Parathyroid adenoma (tissue), 2 donors: ENCODE data around the gene RYR1.
"Not testable (repeated sequence)": the region's sequence is repeated elsewhere in the genome, so short reads cannot be mapped to it uniquely, and the experiment has no call there.

ENCODE experiments used
- H2AFZ ChIP-seq: fragments of 300-600 bp; sonication (generic); one replicate; pipeline ENCODE4 v1.7.0; 2017; ENCODE audit warnings: antibody characterized with exemption, mild to moderate bottlenecking
- H3K27ac ChIP-seq: fragments of 300-600 bp; sonication (generic); one replicate; pipeline ENCODE4 v1.7.0; 2017
- H3K27me3 ChIP-seq: fragments of 300-600 bp; sonication (generic); one replicate; pipeline ENCODE4 v1.7.0; 2017; ENCODE audit warnings: low read length; ENCODE audit not compliant: control insufficient read depth, insufficient read depth
- H3K36me3 ChIP-seq: fragments of 300-600 bp; sonication (generic); one replicate; pipeline ENCODE4 v1.7.0; 2017; ENCODE audit warnings: low read length; ENCODE audit not compliant: control insufficient read depth, insufficient read depth
- H3K4me1 ChIP-seq: fragments of 300-600 bp; sonication (generic); one replicate; pipeline ENCODE4 v1.7.0; 2017; ENCODE audit warnings: control low read depth
- H3K4me2 ChIP-seq: fragments of 300-600 bp; sonication (generic); one replicate; pipeline ENCODE4 v1.7.0; 2017; ENCODE audit warnings: low read length
- H3K4me3 ChIP-seq: fragments of 300-600 bp; sonication (generic); one replicate; pipeline ENCODE4 v1.7.0; 2017; ENCODE audit warnings: low read depth, low read length
- H3K79me2 ChIP-seq: fragments of 300-600 bp; sonication (generic); one replicate; pipeline ENCODE4 v1.7.0; 2017; ENCODE audit warnings: control low read depth
- H3K9ac ChIP-seq: fragments of 300-600 bp; sonication (generic); one replicate; pipeline ENCODE4 v1.7.0; 2017; ENCODE audit warnings: mild to moderate bottlenecking
- H3K9me3 ChIP-seq: fragments of 300-600 bp; sonication (generic); one replicate; pipeline ENCODE4 v1.7.0; 2017; ENCODE audit warnings: low read length; ENCODE audit not compliant: control insufficient read depth
- TF ChIP-seq, protein P1 (sequence below): fragments of 300-600 bp; sonication (generic); IDR thresholded peaks from one replicate; pipeline ENCODE4 v1.7.0; 2017; ENCODE audit warnings: antibody characterized with exemption, mild to moderate bottlenecking
- donor health status: primary hyperparathyroidism.

Gene RYR1

DNA sequence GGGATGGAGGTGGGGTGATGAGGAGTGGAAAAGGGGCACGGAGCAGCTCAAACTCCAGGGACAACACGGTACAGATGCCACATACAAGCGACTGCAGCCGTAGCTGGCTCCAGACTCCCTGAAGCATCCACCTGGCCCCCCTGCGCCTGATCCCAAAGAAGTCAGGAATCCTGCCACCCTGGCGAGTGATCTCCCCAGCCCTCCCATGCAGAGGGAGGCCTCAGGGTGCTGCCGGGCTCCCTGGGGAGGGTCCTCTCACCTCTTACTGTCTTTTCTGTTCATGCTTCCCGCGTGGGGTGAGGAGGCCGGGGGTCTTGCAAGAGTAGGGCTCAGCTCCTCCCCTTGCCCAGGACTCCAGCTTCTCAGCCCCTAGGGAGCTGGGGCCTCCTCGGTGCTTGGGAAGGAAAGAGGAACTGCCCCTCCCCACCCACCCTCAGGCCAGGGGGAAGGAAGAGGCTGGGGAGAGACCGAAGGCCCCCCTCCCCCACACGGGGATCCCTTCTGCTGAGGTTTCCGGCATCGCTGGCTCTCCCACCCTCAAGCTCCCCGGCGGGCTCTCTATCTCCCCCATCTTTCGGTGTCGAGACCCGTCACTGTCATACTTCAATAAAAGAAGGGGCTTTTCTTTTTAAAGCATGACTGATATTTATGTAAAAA, 7.6 kb upstream of the RYR1 start, which contains the start of gene RASGRP4:
Gene RASGRP4 (minus strand): TSS at position 410 of the 657 bp plus-strand sequence. CDS start 128 bp downstream, at position 282.
- Histone ChIP-seq H3K9ac (no peak within 1 kb of the TSS), H3K4me2 (no peak within 1 kb of the TSS), H3K9me3 (no peaks in the 10 kb centered on the region), H3K79me2 (no peaks in the 10 kb centered on the region), H3K36me3 (no peaks in the 10 kb centered on the region), H3K27ac (no peak within 1 kb of the TSS), H3K27me3 (no peaks in the 10 kb centered on the region), H2AFZ (no peak within 1 kb of the TSS), H3K4me1 (no peaks in the 10 kb centered on the region), H3K4me3 (no peak within 1 kb of the TSS)
- TF ChIP-seq, protein P1, sequence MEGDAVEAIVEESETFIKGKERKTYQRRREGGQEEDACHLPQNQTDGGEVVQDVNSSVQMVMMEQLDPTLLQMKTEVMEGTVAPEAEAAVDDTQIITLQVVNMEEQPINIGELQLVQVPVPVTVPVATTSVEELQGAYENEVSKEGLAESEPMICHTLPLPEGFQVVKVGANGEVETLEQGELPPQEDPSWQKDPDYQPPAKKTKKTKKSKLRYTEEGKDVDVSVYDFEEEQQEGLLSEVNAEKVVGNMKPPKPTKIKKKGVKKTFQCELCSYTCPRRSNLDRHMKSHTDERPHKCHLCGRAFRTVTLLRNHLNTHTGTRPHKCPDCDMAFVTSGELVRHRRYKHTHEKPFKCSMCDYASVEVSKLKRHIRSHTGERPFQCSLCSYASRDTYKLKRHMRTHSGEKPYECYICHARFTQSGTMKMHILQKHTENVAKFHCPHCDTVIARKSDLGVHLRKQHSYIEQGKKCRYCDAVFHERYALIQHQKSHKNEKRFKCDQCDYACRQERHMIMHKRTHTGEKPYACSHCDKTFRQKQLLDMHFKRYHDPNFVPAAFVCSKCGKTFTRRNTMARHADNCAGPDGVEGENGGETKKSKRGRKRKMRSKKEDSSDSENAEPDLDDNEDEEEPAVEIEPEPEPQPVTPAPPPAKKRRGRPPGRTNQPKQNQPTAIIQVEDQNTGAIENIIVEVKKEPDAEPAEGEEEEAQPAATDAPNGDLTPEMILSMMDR: no peak

DNA sequence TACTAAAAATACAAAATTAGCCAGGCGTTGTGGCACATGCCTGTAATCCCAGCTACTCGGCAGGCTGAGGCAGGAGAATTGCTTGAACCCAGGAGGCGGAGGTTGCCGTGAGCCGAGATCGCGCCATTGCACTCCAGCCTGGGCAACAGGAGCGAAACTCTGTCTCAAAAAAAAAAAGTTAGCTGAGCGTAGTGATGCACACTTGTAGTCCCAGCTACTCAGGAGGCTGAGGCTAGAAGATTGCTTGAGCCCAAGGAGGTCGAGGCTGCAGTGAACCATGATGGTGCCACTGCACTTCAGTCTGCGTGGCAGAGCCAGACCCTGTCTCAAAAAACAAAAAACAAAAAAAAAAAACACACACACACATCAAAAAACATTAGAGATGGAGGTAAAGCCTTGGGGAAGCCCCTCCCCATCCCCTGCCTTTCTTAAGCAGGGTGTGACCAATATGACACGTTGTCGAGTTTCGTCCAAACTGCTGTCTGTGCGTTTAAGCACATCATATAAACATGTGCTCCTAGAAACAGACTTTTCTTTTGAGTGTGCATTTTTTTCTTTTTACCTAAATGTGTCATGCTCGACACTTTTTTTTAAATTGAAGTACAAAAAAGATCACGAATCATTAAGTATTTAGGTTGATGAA, 6.3 kb upstream of the RYR1 start:
- H3K27ac ChIP-seq, H3K4me2 ChIP-seq, H3K36me3 ChIP-seq, H2AFZ ChIP-seq, H3K9me3 ChIP-seq, H3K27me3 ChIP-seq, H3K79me2 ChIP-seq, H3K9ac ChIP-seq, H3K4me1 ChIP-seq, H3K4me3 ChIP-seq: not testable (repeated sequence)

DNA sequence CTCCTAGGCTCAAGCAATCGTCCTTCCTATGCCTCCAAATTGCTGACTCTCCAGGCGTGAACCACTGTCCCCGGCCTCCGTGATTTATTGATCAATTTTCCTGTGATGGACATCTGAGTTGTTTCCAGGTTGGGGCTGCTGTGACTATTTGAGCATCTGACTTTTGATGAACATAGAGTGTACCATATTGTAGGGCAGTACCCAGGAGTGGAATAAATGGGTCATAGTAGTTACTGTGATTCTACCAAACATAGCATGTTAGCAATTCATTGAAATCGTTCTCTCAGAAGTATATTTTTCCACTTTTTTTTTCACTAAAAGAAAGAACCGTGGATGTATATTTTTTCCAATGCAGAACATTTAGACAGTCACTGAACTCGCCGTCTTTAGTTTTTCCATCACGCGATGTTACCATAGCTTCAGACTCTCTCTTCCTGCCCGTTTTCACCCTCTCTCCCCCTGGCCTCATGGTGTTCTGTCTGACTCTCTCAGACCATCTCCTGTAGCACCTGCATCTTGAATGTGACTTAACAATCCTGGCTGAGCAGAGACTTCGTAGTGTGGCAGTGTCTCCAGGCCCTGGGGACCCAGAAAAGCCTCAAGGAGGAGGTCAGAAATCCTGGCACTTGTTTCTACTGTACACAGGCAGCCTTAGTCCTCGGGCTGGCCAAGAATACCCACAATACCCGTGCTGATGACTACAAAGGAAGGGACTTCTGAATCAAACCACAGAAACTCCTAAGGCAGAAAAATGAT, 4.3 kb upstream of the RYR1 start:
- Histone ChIP-seq H3K27ac (no peak overlapping the region), H3K36me3 (no peaks in the 10 kb centered on the region), H3K4me2 (no peak overlapping the region), H3K79me2 (no peaks in the 10 kb centered on the region), H2AFZ (no peak overlapping the region), H3K9me3 (no peaks in the 10 kb centered on the region), H3K4me3 (no peak overlapping the region), H3K9ac (no peak overlapping the region), H3K27me3 (no peaks in the 10 kb centered on the region), H3K4me1 (no peaks in the 10 kb centered on the region)
- TF ChIP-seq, protein P1: no peak

DNA sequence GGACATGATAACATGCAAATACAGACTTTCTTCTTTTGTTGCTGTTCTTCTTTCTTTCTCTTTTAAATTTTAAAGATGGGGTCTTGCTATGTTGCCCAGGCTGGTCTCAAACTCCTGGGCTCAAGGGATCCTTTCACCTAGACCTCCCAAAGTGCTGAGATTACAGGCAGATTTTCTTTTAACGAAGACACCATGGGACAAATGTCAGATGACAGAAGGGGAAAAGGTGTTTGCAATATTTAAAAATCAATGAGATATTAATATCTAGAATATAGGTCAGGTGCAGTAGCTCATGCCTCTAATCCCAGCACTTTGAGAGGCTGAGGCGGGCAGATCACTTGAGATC, 3.7 kb upstream of the RYR1 start:
- Histone ChIP-seq H2AFZ (no peak overlapping the region), H3K27ac (no peak overlapping the region), H3K36me3 (no peaks in the 10 kb centered on the region), H3K4me1 (peaks cover 5% of the 10 kb centered on the region), H3K9me3 (no peaks in the 10 kb centered on the region), H3K27me3 (no peaks in the 10 kb centered on the region), H3K4me3 (no peak overlapping the region), H3K9ac (no peak overlapping the region), H3K79me2 (no peaks in the 10 kb centered on the region), H3K4me2 (no peak overlapping the region)
- TF ChIP-seq, protein P1: no peak

DNA sequence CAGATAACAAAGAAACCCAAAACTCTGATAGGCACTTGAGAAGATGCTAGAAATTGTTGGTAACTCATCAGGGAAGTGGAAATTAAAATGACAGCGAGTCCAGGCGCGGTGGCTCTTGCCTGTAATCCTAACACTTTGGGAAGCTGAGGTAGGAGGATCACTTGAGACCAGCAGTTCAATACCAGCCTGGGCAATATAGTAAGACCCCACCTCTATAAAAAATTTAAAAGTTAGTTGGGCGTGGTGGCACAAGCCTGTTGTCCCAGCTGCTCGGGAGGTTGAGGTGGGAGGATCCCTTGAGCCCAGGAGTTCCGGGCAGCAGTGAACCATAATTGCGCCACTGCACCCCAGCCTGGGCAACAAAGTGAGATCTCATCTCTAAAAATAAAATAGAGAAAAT, 2.6 kb upstream of the RYR1 start:
- H2AFZ ChIP-seq: no peak overlapping the region
- H3K36me3 ChIP-seq: no peaks in the 10 kb centered on the region
- H3K27me3 ChIP-seq: no peaks in the 10 kb centered on the region
- no peak overlapping the region for H3K4me2 ChIP-seq
- H3K79me2 ChIP-seq: no peaks in the 10 kb centered on the region
- TF ChIP-seq, protein P1: no peak
- no peak overlapping the region for H3K9ac ChIP-seq
- H3K4me1 ChIP-seq: peaks cover 5% of the 10 kb centered on the region
- H3K27ac ChIP-seq: no peak overlapping the region
- H3K9me3 ChIP-seq: no peaks in the 10 kb centered on the region
- no peak overlapping the region for H3K4me3 ChIP-seq
